Panc1 (cell line): Measurements from ENCODE around the gene C19orf25.

Source experiments
- CTCF ChIP-seq: fragments of 450-650 bp; IDR thresholded peaks from 2 replicates; pipeline ENCODE4 v1.5.1; 2017; ENCODE audit warnings: mild to moderate bottlenecking
- POLR2AphosphoS5 ChIP-seq: IDR thresholded peaks from 2 replicates; pipeline ENCODE4 v1.6.1; 2012; ENCODE audit warnings: mild to moderate bottlenecking, low read depth, low read length, moderate library complexity
- REST ChIP-seq, 2 experiments: IDR thresholded peaks; 2 replicates each; pipeline ENCODE4 v1.6.1; 2011 to 2012; ENCODE audit warnings: low read depth in 2 of 2, control low read depth in 1 of 2, low read length in 1 of 2, mild to moderate bottlenecking in 1 of 2, moderate library complexity in 1 of 2; ENCODE audit not compliant: insufficient read depth in 1 of 2
- SIN3A ChIP-seq: IDR thresholded peaks from 2 replicates; pipeline ENCODE4 v1.6.1; 2012; ENCODE audit warnings: low read depth, mild to moderate bottlenecking, low read length, moderate library complexity, borderline replicate concordance; ENCODE audit not compliant: insufficient read depth

- TF ChIP-seq CTCF (no peak), POLR2AphosphoS5 (no peak), SIN3A (no peak), REST (IDR thresholded peaks at IDR 0.05; ENCODE audit: insufficient read depth in 1 of 2, low read depth in 2 of 2, low read length in 1 of 2) (no peak)
Measured at GRCh38 chr19:1459479-1459878, 19.5 kb downstream of the C19orf25 start.
